ENCODE measurements around the gene WDR46.
A peak's percentile ranks its signal among the peaks of the same experiment; 100 is the strongest.

The WDR46 gene

DNA sequence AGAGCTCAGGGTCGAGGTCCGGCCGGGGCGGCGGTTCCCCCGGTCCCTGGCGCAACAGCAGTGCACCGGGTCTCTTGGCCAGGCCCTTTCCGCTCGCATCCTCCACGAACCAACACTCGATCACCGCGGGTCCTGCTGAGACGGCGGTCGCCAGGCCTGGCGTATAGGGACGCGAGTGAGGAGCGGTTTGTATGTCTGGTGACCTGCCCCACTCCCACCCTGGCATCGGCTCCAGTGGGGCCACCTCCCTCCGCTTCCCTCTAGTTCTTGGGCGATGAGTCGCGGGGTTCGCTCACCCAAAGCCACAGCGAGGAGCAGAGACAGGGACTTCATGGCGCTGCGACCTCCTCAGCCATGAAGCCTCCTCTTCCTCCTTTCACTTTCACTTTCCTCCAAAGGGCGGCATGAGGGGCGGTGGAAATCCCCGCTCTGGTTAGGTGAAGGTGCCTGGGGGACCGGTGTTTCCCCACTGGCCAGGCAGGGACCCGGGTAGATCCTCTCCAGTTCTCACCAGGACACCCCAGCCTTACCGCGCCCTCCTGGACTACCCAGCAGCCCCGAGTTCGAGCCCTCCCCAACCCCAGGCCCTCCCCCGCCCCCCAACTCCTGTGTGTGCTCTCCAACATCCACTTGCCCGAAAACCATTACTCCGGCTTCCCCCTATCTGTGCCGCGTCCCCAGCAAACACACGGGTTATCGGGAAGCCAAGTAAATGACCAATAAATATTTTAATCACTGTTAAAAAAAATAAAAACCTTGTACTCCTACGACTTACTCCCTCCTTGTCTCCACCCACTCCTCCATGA lies 24.9 kb upstream of the WDR46 start, which contains the start of gene TAPBP:
Gene TAPBP, minus strand, starts transcription at position 370 of the 806 bp plus-strand sequence. Its CDS starts 37 bp downstream, at position 333.
- peak; percentile 82 for DNase-seq (ENCODE audit: low read depth)

DNA sequence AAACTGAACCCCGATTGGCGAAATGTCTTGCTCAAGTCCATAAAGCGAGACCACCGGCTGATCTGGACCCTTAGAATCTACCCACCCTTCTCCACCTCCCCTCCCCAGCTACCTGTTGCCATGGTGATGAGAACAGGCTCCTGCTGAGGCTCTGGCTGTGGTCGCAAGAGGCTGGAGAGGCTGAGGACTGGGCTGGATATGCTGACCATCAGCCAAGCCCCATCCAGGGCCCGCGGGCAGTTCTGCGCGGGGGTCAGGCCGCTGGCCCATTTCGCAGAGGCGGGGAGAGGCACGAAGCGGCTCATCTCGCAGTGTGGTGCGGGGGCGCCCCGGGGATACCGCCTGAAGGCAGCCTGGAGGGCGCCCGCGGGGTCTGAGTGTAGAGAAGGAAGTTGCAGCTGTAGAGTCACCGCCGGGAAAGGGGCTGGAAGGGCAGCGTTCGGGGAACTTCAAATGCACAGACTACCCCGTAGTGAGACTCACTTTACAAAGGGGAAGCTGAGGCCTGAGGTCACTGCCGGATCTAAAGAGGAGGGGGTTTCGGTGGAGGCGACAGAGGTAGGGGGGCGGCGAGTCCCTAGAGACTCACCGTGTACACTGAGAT lies 24.2 kb upstream of the WDR46 start:
- no peak for DNase-seq (ENCODE audit: low read depth)

DNA sequence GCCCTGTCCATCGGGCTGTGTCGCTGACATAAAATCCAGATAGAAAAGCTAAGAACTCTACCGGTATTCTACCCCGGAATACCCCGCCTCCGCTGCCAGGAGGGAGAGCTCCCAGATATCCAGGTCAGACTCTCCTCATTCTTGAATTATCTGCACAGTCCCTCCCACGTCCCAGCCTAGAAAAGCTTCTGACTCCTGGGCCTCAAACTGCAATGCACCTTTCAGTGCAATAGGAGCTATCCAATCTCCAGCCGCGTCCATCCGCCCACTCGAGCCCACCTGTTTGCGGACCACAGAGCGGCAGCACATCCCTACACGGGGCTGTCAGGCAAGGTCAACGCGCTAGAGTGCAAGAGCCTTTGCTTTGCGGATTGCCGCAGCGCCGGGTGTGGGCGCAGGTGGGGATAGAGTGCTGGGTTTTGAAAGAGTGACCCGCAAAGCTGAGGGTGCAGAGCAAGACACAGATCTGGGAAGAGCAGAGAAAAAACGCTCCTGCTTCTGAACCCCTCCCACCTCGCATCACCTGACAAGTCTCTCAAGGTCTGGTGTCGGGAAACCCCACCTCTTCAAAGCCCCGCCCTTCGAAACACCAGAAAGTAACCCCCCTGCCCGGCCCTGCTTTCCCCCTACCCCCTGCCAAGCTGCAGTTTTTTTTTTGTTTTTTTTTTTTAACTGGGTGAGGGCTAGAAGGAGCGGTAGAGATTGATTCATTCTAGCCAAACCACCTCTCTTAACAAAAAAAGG lies 23.5 kb upstream of the WDR46 start:
- peak; percentile 89 for DNase-seq (ENCODE audit: low read depth)

DNA sequence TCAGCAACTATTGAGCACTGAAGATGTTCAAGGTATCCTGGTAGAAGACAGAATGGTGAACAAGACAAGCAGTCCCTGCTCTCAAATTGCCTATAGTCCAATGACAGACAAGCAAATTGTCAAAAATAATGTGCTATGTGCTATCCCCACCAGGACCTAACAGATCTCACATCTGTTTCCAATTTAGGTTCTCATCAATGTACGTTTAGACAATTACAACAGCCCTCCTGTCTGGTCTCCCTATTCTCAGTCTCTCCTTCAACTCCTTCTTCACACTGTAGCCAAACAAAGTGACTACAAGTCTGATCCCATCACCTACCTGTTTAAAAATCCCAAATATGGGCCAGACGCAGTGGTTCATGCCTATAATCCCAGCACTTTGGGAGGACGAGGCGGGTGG lies 17.3 kb upstream of the WDR46 start:
- DNase-seq (ENCODE audit: low read depth) = no peak

DNA sequence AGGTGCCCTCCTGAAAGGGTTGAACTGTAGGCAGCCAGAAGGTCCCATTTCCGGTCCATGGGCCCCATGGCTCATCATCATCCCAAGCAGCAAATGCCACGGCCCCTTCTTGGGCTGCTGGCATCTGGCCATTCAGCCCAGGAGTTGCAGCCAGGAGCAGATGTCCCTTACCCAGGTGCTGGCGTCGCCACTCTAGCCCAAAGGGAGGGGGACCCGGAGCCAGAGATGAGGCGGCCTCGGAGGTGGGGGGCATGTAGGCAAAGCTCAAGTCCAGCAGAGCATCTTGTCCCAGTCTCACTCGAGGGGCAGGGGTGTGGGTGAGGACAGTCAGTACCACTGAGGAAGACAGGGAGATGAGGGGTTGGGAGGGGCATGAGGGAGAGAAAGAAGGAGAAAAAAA lies 16.0 kb upstream of the WDR46 start:
- DNase-seq (ENCODE audit: low read depth) = no peak

DNA sequence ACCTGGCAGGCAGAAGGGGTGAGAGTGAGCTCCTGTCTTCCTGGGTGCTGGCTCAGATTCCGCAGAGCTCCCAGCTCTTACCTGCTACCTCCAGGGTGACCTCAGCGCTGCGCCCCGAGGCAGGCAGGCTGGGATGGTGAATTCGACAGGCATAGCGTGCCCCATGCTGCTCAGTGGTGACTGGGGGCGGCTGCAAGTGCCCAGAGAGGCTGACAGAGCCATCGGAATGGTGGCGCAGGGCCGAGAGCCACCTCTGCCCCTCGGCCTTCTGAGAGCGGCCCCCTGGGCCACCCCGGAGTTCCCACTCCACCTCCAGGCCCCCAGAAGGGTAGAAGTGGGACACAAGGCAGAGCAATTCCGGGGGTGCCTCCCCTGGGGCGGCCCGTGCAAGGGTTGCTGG lies 15.2 kb upstream of the WDR46 start:
- no peak for DNase-seq (ENCODE audit: low read depth)

DNA sequence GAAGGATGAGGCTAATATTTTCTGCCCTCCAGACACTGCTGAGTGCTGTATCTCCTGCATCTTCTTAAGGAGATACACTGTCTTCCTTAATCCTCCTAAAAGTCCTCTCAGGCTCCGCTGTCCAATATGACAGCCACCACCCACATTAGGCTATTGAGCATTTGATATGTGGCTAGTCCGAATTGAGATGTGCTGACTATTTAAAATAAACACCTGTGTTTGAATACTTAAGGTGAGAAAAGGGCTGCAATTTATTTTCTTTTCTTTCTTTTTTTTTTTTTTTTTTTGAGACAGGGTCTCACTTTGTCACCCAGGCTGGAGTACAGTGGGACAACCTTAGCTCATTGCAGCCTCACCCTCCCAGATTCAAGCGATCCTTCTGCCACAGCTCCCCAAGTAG lies 12.8 kb upstream of the WDR46 start:
- DNase-seq (ENCODE audit: low read depth) = no peak

DNA sequence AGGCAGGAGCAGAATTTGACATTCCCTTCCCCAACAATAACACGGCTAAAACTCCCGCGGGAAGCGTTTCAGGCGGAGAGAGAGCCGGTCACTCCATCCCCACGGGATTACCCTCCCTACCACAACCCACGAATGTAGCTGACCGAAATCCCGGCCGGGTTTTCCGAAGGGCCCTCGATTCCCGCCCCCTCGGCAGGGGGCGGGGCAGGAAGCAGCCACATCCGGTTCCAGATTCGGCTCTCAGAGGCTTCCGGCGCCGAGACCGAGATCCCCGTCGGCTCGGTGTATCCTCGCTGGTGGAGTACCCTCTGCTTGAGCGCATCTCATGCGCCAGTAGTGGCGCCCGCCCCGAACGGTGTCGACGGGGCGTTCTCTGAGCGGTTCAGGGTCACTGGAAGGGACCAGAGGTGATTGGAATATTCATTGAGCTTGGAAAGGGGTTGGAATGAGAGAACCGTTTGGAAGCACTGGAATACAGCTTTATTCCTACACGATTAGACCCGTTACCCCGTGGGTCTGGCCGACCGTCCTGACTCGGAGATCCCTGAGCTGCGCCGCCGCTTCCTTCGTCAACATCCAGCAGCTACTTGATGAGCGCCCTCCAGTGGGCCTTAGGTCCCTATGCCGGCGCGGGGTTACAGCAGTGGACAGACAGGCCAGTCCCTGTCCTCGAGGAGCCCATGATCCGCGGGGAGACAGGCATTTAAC lies 10.4 kb upstream of the WDR46 start:
- peak; percentile 90 for DNase-seq (ENCODE audit: low read depth)

DNA sequence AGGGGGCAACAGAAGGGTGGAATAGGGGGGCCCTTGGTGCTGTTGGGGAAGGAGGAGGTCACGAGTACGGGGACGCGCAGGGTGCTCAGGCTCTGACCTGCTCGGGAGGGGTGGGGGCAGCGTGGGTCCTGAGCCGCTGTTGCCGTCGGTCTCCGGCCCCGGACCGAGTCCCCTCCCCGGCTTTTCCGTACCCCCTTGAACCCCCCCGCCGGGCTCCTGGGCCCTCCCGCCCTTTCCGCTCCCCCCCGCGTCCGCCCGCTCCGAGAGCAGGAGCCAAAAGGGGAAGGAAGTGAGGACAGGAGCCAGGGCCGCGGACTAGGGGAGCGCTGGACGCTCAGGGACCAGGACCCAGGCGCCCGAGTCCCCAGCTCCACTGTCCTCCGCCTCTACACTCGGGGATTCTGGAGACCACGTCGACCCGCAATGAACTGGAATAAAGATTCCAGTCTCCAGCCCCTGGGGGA lies 9.8 kb upstream of the WDR46 start, which contains the start of gene RGL2:
Gene RGL2, minus strand, starts transcription at position 170 of the 464 bp plus-strand sequence. CDS start 332 bp downstream, outside the sequence.
- DNase-seq (ENCODE audit: low read depth) = peak; percentile 56

DNA sequence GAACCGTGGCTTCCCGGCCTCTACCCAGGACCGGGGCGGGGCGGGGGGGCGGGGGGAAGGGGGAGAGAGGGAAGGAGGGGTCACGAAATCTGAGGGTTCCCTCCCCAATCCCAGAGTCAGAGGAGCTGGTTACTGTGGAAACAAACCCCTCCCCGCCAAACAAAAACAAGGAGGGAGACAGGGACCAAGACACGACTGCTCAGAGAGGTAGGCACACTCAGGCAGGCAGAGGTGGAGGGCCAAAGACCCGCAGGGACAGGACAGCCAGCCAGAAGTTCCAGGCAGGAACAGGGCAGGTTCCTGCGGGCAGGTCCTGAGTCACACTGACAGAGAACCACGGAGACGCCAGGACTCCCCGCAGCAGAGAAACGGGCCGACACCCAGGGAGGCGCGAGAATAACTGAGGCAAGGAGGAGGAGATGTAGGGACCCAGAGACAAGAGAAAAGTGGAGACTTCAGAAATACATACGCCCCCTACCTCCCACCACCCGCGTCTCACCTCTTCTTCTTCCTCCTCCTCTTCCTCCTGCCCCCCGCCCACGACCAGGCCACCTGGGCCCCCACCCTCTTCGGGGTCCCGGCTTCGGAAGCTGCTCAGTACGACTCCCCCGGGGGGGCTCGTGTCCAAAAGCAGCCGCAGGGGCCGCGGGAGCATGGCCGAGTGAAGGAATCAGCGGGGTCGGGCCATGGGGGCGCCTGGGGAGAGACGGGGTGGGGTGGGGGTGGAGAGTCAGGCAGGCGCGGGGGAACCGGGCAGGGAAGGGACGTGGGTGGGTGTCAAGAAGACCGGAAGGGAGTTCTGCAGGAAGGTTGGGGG lies 9.1 kb upstream of the WDR46 start:
- DNase-seq (ENCODE audit: low read depth) = peak; percentile 61

DNA sequence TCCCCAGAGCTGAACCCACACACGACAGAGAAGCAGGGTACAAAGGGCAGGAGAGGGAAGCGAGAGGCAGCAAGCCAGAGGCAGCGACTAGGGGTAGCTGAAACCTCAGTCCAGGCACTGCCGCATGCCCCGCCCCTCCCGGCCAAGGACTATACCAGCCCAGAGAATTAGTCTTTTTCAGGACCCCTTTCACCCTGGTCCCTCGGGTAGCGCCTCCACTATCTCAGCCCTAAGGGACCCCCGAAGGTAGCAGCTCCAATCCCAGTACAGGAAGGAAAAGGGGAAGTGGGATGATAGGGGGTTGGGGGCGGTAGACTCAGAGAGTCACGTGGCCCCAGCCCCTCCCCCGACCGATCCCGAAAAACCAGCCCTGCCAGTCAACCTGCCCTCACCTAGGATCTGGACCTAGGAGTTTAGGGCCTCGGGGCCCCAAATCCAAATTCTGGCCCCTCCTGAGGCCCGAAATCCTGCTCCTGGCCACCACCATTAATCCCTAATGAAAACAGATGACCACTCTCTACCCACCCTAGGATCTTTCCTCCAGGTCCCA lies 8.4 kb upstream of the WDR46 start:
- no peak for DNase-seq (ENCODE audit: low read depth)

DNA sequence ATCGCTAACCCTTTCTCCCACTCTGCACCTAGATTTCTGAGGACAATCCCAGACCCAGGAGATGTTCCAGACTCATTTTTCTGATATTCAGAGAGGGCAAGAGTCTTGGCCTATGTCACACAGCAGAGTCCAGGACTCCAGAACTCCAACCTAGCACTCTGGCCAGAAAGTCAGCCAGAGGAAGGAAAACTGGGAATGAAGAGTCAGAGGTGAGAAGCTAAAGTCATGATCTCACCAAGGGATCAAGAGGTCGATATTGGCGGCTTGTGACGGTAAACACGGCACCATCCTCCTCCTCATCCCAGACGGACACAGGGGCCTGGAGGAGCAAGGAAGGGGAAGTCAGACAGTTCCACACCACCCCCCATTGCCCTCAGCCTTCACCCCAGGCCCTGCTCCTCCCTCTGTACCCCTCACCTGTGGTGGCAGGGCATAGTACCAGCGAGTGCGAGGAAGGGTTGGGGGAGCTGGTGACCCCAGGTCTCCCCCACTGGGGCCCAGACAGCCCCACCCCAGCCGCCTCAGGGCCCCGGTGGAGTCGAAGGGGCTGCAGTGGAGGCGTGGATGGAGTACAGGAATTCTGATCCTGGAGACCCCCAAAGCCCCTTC lies 7.9 kb upstream of the WDR46 start:
- no peak for DNase-seq (ENCODE audit: low read depth)

DNA sequence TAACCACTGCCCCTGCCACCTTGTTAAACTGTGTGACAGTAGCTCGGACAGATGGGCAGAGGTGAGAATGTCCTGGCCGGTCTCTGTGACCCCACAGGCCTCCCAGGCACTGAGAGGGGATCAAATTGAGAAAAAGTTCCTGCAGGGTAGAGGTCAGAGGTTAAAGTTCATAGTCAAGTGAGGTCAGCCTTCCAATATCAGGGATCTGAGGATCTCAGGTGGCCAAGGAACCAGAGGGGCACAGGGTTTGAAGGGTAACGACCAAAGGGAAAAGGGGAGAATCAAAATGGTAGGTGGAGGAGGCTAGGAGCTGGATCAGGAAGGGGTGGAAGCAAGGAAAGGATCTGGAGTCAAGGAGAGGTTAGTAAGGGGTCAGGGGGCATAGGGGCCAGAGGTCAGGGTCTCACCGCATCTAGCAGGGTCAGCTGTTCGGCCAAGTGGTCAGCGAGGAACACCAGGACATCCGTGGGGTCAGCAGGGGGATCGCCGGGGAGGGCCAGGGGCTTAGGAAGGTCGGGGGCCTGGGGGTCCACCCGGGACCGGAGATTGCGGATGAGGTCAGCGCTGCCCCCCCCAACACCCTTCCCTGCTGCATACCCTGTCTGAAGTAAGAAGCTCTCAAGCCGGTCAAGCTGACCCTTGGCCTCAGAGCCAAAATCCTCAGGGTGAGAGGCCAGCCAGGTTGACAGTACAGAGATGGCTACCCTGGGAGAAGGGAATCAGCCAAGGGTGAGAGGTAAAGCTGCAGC lies 6.8 kb upstream of the WDR46 start:
- no peak for DNase-seq (ENCODE audit: low read depth)

DNA sequence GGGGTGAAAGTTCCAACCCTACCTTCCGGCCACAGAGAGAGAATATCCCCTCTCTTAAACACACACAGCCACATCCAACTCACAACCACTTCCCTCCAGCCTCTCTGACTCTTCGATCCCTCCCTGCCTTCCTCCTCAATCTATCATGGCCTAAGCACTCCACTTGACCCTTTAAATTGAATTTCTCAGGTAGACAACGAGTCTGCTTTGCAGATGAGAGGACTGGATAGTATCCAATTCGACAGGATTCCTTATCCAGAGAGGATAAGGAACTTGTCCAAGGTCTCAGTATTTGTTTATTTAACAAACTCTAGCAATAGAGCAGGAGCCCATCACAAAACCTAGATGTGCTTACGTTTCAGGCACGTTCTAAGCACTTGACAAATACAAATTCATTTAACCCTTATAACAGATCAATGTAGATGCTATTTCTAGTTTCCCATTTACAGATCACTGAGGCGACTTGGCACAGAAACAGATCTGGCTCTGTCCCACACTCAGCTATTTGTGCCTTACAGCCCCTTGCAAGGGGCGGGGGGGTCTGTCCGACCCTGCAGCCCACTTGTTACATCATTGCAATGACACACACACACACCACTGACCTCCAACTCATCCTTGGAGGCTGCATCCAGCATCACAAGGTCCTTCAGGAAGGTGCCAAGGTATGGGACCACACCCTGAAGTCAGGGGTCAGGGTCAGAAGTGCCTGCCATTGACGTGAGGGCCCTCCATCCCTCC lies 5.2 kb upstream of the WDR46 start:
- no peak for DNase-seq (ENCODE audit: low read depth)

DNA sequence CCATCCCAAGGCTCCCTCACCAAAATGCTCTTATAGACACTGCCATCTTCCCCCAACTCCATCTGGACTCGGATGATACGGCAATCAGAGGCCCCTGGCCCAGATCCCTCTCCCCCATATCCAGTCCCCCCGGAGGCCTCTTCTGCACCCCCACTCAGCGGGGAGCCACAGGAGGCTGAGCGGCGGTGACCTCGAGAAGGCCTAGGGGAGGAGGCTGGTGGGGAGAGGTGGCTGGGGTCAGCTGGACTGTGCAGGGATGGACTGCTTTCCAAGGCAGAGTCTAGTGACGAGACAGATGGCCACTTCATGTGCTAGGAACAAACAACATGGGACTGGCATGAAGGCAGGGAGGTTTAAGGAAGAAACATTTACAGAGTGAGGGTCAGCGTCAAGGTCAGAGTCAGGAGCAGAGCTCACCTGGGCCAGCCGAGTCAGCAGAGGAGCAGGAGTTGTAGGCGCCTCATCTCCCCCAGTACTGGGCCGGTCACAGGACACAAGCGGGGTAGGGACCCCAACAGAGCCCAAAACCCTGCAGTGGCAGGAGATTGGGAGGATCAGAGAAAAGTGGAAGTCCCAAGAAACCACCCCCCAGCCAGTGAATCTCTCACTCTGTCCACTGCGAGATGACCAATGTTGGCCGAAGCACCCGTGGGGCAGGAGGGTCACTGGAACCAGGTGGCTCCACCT lies 4.1 kb upstream of the WDR46 start:
- DNase-seq (ENCODE audit: low read depth) = no peak

DNA sequence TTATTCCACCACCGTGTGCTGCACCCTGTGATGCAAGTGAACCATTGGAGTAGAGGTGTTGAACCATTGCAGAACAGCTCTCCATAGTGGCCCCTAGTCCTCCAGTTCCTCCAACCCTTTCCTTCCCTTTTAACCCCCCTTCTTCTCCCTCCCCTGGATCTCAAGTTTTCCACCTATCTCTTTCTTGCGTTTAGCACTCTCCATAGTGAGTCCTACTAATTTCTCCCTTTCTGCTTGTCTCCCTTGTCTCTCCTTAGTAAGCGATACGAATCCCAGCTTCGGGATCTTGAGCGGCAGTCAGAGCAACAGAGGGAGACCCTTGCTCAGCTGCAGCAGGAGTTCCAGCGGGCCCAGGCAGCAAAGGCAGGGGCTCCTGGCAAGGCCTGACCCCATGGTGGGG lies 1.4 kb upstream of the WDR46 start:
- no peak for DNase-seq (ENCODE audit: low read depth)

DNA sequence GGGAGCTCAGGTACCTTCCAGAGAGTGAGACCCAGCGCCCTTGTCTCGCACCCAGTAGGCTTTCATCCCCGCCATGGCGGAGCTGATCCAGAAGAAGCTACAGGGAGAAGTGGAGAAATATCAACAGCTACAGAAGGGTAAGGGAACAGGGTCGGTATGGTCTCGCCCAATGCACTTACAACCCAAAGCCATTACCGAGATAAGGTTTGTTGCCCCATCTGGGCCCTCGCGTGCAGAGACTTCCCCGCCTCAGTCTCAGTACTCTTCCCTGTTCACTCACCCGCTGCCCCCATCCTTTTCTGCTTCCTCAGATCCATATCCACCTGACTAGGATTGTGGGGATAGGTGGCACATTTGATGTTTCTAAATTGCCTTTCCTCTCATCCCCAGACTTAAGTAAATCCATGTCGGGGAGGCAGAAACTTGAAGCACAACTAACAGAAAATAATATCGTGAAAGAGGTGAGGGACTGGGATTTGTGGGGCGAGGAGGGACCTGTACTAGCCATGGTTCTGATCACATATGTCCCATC lies 811 bp upstream of the WDR46 start:
- DNase-seq (ENCODE audit: low read depth) = no peak

Measured in T-helper 22 cell (primary cell).